ENCODE results near the gene TTC17. TPM values are rescaled to one million over a fixed set of nuclear protein-coding genes. Genes with fewer than 3 reads are reported as not detected.

Gene TTC17
- total RNA-seq, 2 donors from 2014 or later: 103 to 122 TPM

DNA sequence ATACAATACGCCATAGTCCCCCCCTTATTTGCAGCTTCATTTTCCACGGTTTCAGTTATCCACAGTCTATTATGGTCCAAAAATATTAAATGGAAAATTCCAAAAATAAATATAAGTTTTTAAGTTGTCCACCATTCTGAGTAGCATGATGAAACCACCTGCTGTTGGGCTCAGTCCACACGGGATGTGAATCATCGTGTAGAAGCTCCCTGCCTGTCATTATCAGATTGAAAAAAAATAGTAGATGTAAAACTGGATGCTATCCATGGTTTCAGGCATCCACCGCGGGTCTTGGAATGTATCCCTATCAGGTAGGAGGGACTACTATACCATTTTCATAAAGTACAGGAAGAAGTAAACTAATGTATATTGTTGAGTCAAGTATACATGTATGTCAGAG, 127.4 kb downstream of the TTC17 start:
- Mint-ChIP-seq H3K9me3 (peaks cover 24% of the 10 kb centered on the region), H3K4me1 (no peaks in the 10 kb centered on the region), H3K27ac (no peak overlapping the region), H3K27me3 (ENCODE audit: insufficient read depth) (no peaks in the 10 kb centered on the region), H3K4me3 (no peak overlapping the region), H3K36me3 (ENCODE audit: low read depth) (peaks cover 59% of the 10 kb centered on the region)
- Histone ChIP-seq H3K27me3 (ENCODE audit: control insufficient read depth, insufficient read depth, low read length, poor library complexity, severe bottlenecking) (no peaks in the 10 kb centered on the region), H3K9me3 (ENCODE audit: control insufficient read depth, low read length) (peaks cover 13% of the 10 kb centered on the region), H3K4me1 (ENCODE audit: control insufficient read depth, insufficient read depth, low read length) (no peaks in the 10 kb centered on the region), H3K36me3 (ENCODE audit: control insufficient read depth, insufficient read depth, low read length) (peaks cover 27% of the 10 kb centered on the region), H3K9ac (ENCODE audit: extremely low read depth, low read length, poor library complexity, severe bottlenecking) (no peak overlapping the region), H3K4me3 (ENCODE audit: low read length) (no peak overlapping the region), H3K27ac (ENCODE audit: low read depth, low read length) (no peak overlapping the region)
- TF ChIP-seq CTCF (conservative IDR thresholded peaks at IDR 0.05): no peak
- DNase-seq: no peak
- WGBS, 2 experiments (ENCODE audit: insufficient coverage in 1 of 2, insufficient read length in 1 of 2): 98 to 100% methylated on average over 1 to 6 of the region's 6 CpGs

DNA sequence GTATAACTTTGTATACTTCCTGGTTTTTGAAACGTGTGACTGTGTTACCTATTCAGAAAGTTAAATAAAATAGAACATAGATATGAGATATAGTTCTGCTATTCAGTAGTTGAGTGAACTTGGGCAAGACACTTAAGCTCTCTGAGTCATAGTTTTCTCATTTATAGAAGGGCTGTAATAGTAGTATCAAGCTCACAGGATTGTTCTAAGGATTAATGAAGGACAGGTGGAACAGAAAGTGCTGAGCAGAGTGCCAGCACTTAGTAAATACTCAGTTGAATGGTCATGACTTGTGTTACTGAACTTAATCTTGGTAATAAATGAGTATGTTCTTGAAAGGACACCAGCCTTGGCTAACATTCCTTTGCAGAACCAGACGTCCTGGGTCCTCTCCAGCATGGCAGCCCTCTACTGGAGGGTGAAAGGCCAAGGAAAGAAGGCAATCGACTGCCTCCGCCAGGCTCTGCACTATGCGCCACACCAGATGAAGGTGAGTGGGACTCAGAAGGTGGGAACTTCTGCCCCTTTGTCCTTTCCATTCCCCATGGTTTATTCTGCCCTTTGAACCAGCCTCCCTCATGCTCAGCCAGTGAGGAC, 131.2 kb downstream of the TTC17 start:
- Histone ChIP-seq H3K27ac (ENCODE audit: low read depth, low read length) (no peak overlapping the region), H3K4me3 (ENCODE audit: low read length) (no peak overlapping the region), H3K9me3 (ENCODE audit: control insufficient read depth, low read length) (no peaks in the 10 kb centered on the region), H3K27me3 (ENCODE audit: control insufficient read depth, insufficient read depth, low read length, poor library complexity, severe bottlenecking) (no peaks in the 10 kb centered on the region), H3K4me1 (ENCODE audit: control insufficient read depth, insufficient read depth, low read length) (no peaks in the 10 kb centered on the region), H3K36me3 (ENCODE audit: control insufficient read depth, insufficient read depth, low read length) (peaks cover 58% of the 10 kb centered on the region), H3K9ac (ENCODE audit: extremely low read depth, low read length, poor library complexity, severe bottlenecking) (no peak overlapping the region)
- WGBS, 2 experiments (ENCODE audit: insufficient coverage in 1 of 2, insufficient read length in 1 of 2): 71 to 94% methylated on average over 1 to 5 of the region's 5 CpGs
- no peaks in the 10 kb centered on the region for H3K9me3 Mint-ChIP-seq
- H3K4me3 Mint-ChIP-seq: no peak overlapping the region
- no peak for DNase-seq
- peaks cover 60% of the 10 kb centered on the region for H3K36me3 Mint-ChIP-seq (ENCODE audit: low read depth)
- H3K27me3 Mint-ChIP-seq (ENCODE audit: insufficient read depth): no peaks in the 10 kb centered on the region
- no peak overlapping the region for H3K27ac Mint-ChIP-seq
- H3K4me1 Mint-ChIP-seq: no peaks in the 10 kb centered on the region
- TF ChIP-seq CTCF (conservative IDR thresholded peaks at IDR 0.05): no peak

DNA sequence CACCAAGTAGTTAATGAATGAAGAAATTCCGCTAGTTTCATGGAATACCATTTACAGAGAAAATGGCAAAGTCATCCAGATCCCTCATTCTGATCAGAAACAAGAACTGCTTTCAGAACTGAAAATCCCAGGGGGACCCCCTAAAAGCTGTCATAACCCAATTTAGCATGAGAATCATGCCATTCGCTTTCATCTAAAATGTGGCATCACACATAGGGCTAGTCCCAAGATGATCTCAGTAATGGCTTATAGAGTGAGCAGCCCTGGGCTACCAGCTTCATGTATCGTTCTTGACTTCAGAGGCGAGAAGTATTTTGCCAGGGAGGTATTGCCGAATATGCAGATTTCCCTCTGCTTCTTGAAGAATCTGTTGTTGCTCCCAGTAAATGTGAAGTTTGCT, 134.0 kb downstream of the TTC17 start:
- H3K9me3 ChIP-seq (ENCODE audit: control insufficient read depth, low read length): no peaks in the 10 kb centered on the region
- Mint-ChIP-seq H3K27me3 (ENCODE audit: insufficient read depth) (no peaks in the 10 kb centered on the region), H3K27ac (no peak overlapping the region), H3K9me3 (no peaks in the 10 kb centered on the region), H3K36me3 (ENCODE audit: low read depth) (peaks cover 53% of the 10 kb centered on the region), H3K4me1 (no peaks in the 10 kb centered on the region), H3K4me3 (no peak overlapping the region)
- no peak overlapping the region for H3K4me3 ChIP-seq (ENCODE audit: low read length)
- no peak for DNase-seq
- peaks cover 55% of the 10 kb centered on the region for H3K36me3 ChIP-seq (ENCODE audit: control insufficient read depth, insufficient read depth, low read length)
- no peaks in the 10 kb centered on the region for H3K4me1 ChIP-seq (ENCODE audit: control insufficient read depth, insufficient read depth, low read length)
- WGBS, 2 experiments (ENCODE audit: insufficient coverage in 1 of 2, insufficient read length in 1 of 2): 93 to 94% methylated on average over 4 to 5 of the region's 5 CpGs
- no peak for TF ChIP-seq CTCF (conservative IDR thresholded peaks at IDR 0.05)
- H3K9ac ChIP-seq (ENCODE audit: extremely low read depth, low read length, poor library complexity, severe bottlenecking): no peak overlapping the region
- H3K27ac ChIP-seq (ENCODE audit: low read depth, low read length): no peak overlapping the region
- no peaks in the 10 kb centered on the region for H3K27me3 ChIP-seq (ENCODE audit: control insufficient read depth, insufficient read depth, low read length, poor library complexity, severe bottlenecking)
